ENCODE results near the gene TAOK2. TPM values are rescaled to one million over a fixed set of nuclear protein-coding genes. Genes with fewer than 3 reads are reported as not detected.

The TAOK2 gene
- total RNA-seq, 6 experiments from 2014 or later, result 15.8 to 19.6 (median 17.2) TPM

DNA sequence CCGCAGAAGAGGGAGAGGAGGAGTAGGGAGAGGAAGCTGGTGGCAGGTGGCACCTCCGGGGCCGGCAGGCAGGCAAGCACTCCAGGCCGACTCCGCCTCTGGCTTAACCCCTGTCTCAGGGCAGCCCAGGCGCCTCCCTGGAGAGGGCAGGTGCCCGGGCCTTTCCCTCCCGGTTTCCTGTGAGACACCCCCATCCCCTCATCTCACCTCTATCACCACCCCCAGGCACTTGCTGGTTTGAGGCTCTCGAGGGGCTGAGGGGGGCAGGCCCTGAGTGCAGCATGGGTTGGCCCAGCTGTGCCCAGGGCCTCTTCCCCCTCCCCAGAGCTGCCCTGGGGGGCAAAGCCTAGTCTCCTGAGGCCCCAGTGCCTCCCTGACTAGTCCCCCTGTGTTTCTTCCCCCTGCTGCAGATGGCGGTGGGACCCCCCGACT lies 31.2 kb downstream of the TAOK2 start:
- no peak for TF ChIP-seq POLR2A (IDR thresholded peaks at IDR 0.05)
- TF ChIP-seq, protein P1, sequence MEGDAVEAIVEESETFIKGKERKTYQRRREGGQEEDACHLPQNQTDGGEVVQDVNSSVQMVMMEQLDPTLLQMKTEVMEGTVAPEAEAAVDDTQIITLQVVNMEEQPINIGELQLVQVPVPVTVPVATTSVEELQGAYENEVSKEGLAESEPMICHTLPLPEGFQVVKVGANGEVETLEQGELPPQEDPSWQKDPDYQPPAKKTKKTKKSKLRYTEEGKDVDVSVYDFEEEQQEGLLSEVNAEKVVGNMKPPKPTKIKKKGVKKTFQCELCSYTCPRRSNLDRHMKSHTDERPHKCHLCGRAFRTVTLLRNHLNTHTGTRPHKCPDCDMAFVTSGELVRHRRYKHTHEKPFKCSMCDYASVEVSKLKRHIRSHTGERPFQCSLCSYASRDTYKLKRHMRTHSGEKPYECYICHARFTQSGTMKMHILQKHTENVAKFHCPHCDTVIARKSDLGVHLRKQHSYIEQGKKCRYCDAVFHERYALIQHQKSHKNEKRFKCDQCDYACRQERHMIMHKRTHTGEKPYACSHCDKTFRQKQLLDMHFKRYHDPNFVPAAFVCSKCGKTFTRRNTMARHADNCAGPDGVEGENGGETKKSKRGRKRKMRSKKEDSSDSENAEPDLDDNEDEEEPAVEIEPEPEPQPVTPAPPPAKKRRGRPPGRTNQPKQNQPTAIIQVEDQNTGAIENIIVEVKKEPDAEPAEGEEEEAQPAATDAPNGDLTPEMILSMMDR (IDR thresholded peaks at IDR 0.05), result no peak
- H3K27me3 ChIP-seq, result no peaks in the 10 kb centered on the region
- H3K4me3 ChIP-seq, result no peak overlapping the region
- H3K36me3 ChIP-seq, result no peaks in the 10 kb centered on the region
- no peaks in the 10 kb centered on the region for H3K9me3 ChIP-seq
- no peak for DNase-seq
- WGBS (ENCODE audit: insufficient coverage, low coverage, low lambda C conversion rate, missing lambda C conversion rate), result 21% methylated on average over 6 of the region's 11 CpGs
- no peaks in the 10 kb centered on the region for H3K4me1 ChIP-seq
- intact Hi-C loops (cut with DNase I), result no loop called here
- peak; percentile 3 to 44 (median 20) for ATAC-seq
- no peak overlapping the region for H3K27ac ChIP-seq

DNA sequence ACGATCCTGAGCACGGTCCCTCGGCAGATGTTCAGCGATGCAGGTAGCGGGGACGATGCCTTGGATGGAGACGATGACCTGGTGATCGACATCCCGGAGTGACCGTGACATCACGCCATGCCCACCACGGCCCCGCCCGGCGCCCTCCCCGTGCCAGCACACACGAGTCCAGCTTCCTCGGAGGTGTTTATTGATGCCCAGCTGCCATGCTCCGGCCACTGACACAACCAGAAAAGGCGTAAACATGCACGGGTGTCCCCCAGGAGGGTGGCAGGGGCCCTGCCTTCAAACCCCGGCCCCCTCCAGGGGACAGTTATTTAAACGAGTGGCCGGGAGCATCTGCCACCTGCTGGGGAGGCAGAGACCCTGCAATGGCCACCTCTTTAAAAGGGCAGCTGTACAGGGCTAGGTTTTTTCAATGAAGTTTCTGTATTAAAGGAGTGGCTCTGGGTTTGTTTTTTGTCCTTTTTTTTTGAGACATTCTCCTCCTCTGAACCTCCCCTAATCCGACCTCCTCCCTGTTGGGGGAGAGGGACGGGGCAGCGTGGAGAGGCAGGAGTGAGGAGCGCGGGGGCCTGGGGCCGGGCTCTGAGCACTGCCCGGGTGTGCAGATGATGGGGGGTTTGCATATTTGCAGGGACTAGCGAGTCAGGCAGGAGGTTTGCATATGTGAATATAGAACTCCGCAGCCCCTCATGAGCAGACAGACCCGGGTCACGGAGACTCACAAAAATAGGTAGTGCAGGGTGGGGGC lies 31.9 kb downstream of the TAOK2 start:
- ATAC-seq (peak; percentile 45 to 76 (median 70)), DNase-seq (peak in 1 of 3 donors; percentile 51)
- WGBS (ENCODE audit: insufficient coverage, low coverage, low lambda C conversion rate, missing lambda C conversion rate), result 10% methylated on average over 9 of the region's 35 CpGs
- Histone ChIP-seq H3K27me3 (no peaks in the 10 kb centered on the region), H3K27ac (no peak overlapping the region), H3K4me1 (peaks cover 0 to under 1% (median 0%) of the 10 kb centered on the region in 4 donors), H3K4me3 (no peak overlapping the region), H3K36me3 (no peaks in the 10 kb centered on the region), H3K9me3 (no peaks in the 10 kb centered on the region)
- no peak for TF ChIP-seq POLR2A (IDR thresholded peaks at IDR 0.05)
- TF ChIP-seq, protein P1 (IDR thresholded peaks at IDR 0.05), result peak; percentile 72 to 86 (median 84)
- intact Hi-C loops (cut with DNase I), result no loop called here

DNA sequence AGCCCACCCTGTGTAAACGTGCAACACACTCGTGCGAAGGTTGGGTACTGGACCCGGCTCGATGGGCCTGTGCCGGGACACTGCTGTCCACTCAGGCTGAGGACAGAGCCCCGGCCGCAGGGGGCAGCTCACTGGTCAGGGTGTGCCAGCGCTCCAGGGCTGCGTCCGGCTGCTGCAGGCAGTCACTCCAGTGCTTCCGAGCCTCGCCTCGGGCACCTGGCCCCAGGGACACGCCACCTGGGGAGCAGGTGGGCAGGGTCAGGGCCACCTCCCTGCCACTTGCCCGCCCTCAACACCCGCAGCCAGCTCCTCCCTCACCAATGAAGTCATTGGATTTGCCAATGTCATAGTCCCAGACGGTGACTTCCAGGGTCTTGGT lies 32.4 kb downstream of the TAOK2 start:
- DNase-seq, result no peak
- no CpG with 5 or more reads among the region's 18 CpGs for WGBS (ENCODE audit: insufficient coverage, low coverage, low lambda C conversion rate, missing lambda C conversion rate)
- Histone ChIP-seq H3K4me1 (peaks cover 0 to 6% (median 0%) of the 10 kb centered on the region in 4 donors), H3K9me3 (no peaks in the 10 kb centered on the region), H3K27me3 (no peaks in the 10 kb centered on the region), H3K27ac (no peak overlapping the region), H3K4me3 (no peak overlapping the region), H3K36me3 (no peaks in the 10 kb centered on the region)
- intact Hi-C loops (cut with DNase I), result no loop called here
- TF ChIP-seq, protein P1 (IDR thresholded peaks at IDR 0.05), result no peak
- TF ChIP-seq POLR2A (IDR thresholded peaks at IDR 0.05), result no peak
- no peak for ATAC-seq

DNA sequence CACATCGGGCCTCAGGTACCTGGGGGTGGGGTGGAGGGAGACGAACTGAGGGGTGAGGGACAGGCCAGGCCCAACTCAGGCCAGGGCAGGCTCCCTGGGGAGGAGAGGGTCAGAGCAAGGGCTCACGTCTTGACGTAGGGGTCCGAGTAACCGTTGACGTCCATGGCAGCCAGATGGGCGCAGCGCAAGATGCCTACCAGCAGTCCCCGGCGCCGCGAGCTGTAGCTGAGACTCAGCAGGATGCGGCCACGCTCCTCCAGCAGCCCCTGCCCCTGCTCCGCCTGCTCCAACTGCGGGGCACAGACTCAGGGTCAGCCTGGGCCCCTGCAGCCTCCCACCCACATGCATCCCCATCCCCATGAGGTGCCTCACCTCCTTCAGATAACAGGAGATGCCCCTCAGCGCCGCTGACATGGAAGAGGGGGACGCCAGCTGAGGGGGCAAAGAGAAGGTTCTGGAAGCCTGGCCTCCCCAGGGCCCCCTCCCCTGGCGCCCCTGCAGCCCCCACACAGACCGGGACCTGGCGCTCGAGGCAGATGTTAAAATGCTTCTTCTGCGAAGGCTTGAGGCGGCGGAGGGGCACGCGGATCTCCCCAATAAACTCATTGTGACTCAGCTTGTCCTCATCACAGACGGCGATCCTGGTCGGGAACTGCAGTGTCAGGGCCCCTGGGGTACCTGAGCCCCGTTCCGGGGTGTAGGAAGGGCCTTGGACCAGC lies 33.1 kb downstream of the TAOK2 start:
- no peaks in the 10 kb centered on the region for H3K36me3 ChIP-seq
- 59% methylated on average over 5 of the region's 34 CpGs for WGBS (ENCODE audit: insufficient coverage, low coverage, low lambda C conversion rate, missing lambda C conversion rate)
- ATAC-seq, result no peak
- no peak for TF ChIP-seq POLR2A (IDR thresholded peaks at IDR 0.05)
- intact Hi-C loops (cut with DNase I), result no loop called here
- H3K27ac ChIP-seq, result no peak overlapping the region
- peaks cover 0 to 7% (median 0%) of the 10 kb centered on the region in 4 donors for H3K4me1 ChIP-seq
- no peaks in the 10 kb centered on the region for H3K9me3 ChIP-seq
- H3K4me3 ChIP-seq, result no peak overlapping the region
- no peaks in the 10 kb centered on the region for H3K27me3 ChIP-seq
- no peak for DNase-seq

DNA sequence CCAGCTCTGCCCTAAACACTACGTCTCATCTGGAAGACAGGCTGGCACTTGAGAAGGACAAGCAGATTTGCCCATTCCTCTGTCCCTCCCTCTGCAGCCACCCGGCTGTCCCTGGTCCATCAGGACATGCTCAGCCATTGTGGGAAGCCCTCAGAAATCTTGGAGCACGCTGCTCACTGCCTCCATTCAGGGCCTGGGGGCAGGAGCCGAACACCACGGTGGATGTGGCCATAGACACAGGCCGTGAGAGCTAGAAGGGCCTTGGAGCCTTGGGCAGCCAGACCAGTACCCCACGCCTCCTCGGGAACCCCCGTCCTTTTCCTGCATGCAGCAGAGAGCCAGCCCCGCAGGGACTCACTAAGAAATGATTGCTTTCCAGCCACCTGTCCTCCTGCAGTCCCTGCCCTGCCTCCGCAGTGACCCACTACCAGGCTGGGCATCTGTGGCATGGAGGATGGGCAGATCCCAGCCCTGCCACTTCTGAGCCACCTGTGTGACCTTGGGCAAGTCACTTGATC lies 33.8 kb downstream of the TAOK2 start:
- Histone ChIP-seq H3K36me3 (no peaks in the 10 kb centered on the region), H3K4me3 (no peak overlapping the region), H3K27ac (no peak overlapping the region), H3K27me3 (no peaks in the 10 kb centered on the region), H3K4me1 (peaks cover 0 to 7% (median 0%) of the 10 kb centered on the region in 4 donors), H3K9me3 (no peaks in the 10 kb centered on the region)
- TF ChIP-seq, protein P1 (IDR thresholded peaks at IDR 0.05), result no peak
- no peak for TF ChIP-seq POLR2A (IDR thresholded peaks at IDR 0.05)
- intact Hi-C loops (cut with DNase I), result no loop called here
- DNase-seq (no peak), ATAC-seq (no peak)
- no CpG with 5 or more reads among the region's 11 CpGs for WGBS (ENCODE audit: insufficient coverage, low coverage, low lambda C conversion rate, missing lambda C conversion rate)

All from right lobe of liver (tissue), 6 donors.